GM20000 (cell line): ENCODE data around the gene ATP11A.

Experiments
- DNase-seq: peaks from one replicate; pipeline ENCODE4 v3.0.0; 2012; ENCODE audit warnings: low spot score
- CTCF ChIP-seq: IDR thresholded peaks from 2 replicates; pipeline ENCODE4 v1.5.1; 2012; ENCODE audit warnings: mild to moderate bottlenecking, control low read depth; ENCODE audit errors: extremely low read depth, missing control alignments

Gene ATP11A

GRCh38 chr13:112759827-112760226 is 70.0 kb downstream of the ATP11A start:
- TF ChIP-seq CTCF, result no peak

GRCh38 chr13:112760435-112760834 is 70.6 kb downstream of the ATP11A start:
- TF ChIP-seq CTCF, result no peak
- no peak for DNase-seq

More at GRCh38 chr13:112759827-112760226, 70.0 kb downstream of the ATP11A start:
- DNase-seq, result no peak

- no peak for DNase-seq
- no peak for TF ChIP-seq CTCF
These were observed 71.1 kb downstream of the ATP11A start for GRCh38 chr13:112760931-112761330.

GRCh38 chr13:112761701-112762689 is 72.2 kb downstream of the ATP11A start:
- TF ChIP-seq CTCF, result no peak
- DNase-seq, result no peak

GRCh38 chr13:112762690-112763080 is 72.8 kb downstream of the ATP11A start:
- DNase-seq, result no peak
- TF ChIP-seq CTCF, result no peak

GRCh38 chr13:112764028-112764427 is 74.2 kb downstream of the ATP11A start:
- no peak for TF ChIP-seq CTCF

GRCh38 chr13:112764864-112765561 is 75.2 kb downstream of the ATP11A start:
- no peak for TF ChIP-seq CTCF
- DNase-seq, result no peak

More at GRCh38 chr13:112764028-112764427, 74.2 kb downstream of the ATP11A start:
- DNase-seq, result no peak
